Stomach (tissue), 4 donors: ENCODE data around the gene MALRD1.

Experiments used
- POLR2A ChIP-seq, 4 donors: fragments of 450-650 bp; IDR thresholded peaks; one replicate each; pipeline ENCODE4 v1.6.1; 2016; ENCODE audit warnings: antibody characterized with exemption in 4 of 4, control low read depth in 2 of 4, mild to moderate bottlenecking in 1 of 4, moderate library complexity in 1 of 4
- TF ChIP-seq, protein P1 (sequence below), 7 experiments: fragments of 450-650 bp in 4 of 7; fragments of 200-600 bp in 3 of 7; sonication (generic) in 3 of 7; IDR thresholded peaks; one replicate each; pipeline ENCODE4 v1.5.1; 2016 to 2019; ENCODE audit warnings: antibody characterized with exemption in 7 of 7, control low read depth in 2 of 7, mild to moderate bottlenecking in 1 of 7

DNA sequence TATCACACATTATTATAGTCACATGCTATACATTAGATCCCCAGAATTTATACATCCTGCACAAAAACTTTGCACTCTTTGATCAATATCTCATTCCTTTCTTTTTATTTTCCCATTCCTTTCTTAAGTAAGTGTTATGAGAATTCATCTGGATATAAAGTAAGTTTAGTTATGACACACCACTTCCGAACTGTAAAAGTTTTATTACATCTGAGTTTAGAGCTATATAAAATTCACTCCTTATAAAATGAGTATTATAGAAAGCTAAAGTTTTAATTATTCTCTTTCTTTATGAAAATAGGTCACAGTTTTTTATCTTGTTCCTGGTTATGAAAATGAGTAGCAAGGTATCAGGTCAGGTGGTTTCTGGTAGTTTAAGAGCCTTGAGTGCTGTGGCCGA lies 683.0 kb downstream of the MALRD1 start:
- TF ChIP-seq, protein P1, sequence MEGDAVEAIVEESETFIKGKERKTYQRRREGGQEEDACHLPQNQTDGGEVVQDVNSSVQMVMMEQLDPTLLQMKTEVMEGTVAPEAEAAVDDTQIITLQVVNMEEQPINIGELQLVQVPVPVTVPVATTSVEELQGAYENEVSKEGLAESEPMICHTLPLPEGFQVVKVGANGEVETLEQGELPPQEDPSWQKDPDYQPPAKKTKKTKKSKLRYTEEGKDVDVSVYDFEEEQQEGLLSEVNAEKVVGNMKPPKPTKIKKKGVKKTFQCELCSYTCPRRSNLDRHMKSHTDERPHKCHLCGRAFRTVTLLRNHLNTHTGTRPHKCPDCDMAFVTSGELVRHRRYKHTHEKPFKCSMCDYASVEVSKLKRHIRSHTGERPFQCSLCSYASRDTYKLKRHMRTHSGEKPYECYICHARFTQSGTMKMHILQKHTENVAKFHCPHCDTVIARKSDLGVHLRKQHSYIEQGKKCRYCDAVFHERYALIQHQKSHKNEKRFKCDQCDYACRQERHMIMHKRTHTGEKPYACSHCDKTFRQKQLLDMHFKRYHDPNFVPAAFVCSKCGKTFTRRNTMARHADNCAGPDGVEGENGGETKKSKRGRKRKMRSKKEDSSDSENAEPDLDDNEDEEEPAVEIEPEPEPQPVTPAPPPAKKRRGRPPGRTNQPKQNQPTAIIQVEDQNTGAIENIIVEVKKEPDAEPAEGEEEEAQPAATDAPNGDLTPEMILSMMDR (IDR thresholded peaks at IDR 0.05): no peak
- no peak for TF ChIP-seq POLR2A (IDR thresholded peaks at IDR 0.05)
